GM21526 (cell line): ENCODE results near the gene ARHGAP31.
"Not testable (repeated sequence)": the region's sequence is repeated elsewhere in the genome, so short reads cannot be mapped to it uniquely, and the experiment has no call there.

Source experiments
- ATAC-seq: cut with Tn5 transposase; IDR thresholded peaks from one replicate; pipeline ENCODE4 v1.9.1; 2021; ENCODE audit warnings: moderate library complexity; ENCODE audit not compliant: unreplicated experiment, low FRiP score

ARHGAP31 gene

DNA sequence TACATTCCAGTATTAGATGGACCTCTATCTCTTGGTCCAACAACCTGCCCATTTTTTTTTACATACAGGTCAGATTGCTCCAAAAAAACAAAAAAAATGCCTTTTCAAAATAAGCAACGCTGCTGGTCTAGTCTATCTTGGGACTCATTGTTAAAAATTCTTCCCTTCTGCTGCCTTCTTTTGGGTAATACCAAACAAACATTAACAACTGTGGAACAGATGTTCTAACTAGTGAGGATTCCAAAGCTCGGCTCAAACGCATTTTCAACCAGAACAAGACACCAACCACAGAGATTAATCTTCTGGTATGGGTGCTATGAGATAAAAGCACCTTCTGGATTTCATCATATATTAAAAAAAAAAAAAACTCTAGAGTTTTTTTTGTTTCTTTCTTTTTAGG is 24.7 kb downstream of the ARHGAP31 start:
- no peak for ATAC-seq

DNA sequence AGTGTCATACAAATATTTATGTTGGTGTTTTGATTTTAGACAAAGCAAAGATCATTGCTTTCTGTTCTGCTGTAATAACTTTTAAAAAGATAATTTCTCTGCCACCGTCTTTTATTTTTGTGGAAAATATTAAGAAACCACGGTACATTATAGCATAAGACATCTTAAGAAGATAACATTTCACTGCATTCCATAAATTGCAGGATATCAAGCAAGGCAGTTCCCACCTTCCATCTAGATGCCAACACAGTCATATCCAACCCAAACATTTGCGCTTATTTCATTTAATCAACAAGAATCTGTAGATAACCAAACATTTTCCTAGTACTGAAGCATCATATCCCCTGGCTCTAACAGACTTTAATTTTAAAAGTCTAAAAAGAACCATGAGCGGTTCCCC is 25.1 kb downstream of the ARHGAP31 start:
- ATAC-seq, result no peak

GRCh38 chr3:119320785-119321184 is 26.6 kb downstream of the ARHGAP31 start:
- ATAC-seq, result not testable (repeated sequence)

GRCh38 chr3:119322021-119322834 is 28.0 kb downstream of the ARHGAP31 start:
- peak; percentile 34 for ATAC-seq

DNA sequence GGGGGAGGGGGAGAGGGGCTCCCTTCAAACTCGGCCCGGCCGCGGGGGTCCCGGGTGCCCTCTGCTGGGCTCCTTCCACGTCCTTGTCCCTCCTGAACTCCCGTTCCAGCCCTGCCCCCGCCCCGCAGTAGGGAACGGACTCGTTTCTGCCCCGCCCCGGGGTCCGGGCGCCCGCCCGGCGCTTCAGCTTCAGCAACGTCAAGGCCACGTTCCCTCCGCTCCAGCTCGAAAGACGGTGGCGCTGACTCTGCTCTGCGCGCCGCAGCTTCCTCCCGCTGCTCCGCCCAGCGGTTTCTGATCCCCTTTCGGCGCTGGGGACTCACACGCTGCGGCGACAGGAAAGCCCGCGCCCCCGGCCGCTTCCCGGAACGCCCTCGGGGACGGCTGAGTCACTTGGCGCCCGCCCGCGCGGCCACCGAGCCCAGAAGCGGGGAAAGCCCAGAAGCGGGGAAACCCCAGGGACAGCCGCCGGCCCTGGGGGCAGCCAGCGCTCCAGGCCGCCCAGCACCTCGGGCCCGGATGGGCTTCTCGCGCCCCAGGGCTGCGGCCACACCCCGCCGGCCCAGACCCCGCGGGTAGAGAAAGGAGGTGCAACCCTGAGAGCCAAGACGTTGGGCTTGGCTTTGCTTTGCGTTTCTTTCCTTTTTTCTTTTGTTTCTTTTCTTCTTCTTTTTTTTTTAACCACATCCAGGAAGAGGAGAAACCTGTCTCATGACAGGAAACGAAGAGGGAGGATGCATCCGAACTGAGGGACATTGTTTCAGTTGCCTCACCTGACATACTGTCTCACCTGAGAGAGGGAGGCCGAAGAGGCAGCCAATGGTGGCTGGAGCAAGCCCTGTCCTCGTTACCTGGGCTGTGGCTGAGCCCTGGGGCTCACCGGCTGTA is 28.9 kb downstream of the ARHGAP31 start:
- peak; percentile 88 for ATAC-seq

GRCh38 chr3:119323723-119324085 is 29.5 kb downstream of the ARHGAP31 start:
- ATAC-seq, result no peak

GRCh38 chr3:119324899-119325298 is 30.7 kb downstream of the ARHGAP31 start:
- no peak for ATAC-seq

DNA sequence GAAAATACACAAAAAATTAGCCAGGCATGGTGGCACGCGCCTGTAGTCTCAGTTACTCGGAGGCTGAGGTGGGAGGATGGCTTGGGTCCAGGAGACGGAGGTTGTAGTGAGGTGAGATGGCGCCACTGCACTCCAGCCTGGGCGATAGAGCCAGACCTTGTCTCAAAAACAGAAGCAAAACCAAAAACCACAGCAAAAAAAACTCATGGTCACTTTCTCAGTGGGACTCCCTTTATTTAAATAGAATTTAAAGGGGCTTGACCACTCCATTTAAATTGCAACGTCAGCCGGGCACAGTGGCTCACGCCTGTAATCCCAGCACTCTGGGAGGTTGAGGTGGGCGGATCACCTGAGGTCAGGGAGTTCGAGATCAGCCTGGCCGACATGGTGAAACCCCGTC is 32.8 kb downstream of the ARHGAP31 start:
- no peak for ATAC-seq

DNA sequence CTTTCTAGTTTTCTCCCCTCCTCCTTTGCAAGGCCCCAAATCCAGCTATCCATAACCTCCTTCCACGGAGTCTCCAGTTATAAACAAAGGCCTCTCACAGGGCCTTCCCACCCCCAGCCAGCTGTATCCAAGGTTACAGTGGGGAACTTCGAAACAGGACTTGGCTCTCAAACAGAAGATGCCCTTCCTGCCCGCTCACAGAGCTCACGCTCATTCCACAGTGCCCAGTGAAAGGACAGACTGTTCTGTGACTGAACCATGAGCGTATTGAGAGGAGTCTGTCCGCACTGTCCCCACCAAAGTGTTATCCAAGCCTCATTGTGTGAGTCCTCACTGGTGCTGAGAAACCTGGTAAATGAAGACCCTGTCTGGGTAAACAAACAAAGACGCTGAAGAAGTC is 35.4 kb downstream of the ARHGAP31 start:
- ATAC-seq, result no peak

DNA sequence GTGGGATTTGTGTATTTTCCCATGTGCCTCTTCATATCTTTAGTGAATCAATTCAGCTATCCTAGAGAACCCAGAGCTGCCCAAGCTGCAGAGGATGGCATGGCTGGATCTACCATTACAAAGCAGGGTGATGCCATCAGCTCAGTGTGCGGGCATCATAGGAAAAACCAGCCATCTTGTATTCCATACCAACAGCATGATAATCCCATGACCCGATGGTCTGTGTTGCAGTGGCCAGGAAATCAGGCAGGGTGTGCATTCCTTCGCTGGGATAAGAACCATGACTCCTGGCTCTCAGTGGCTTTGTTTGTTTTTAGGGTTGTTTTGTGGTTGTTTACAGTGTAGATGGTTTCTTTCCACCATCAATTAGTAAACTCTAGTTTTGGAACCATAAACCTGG is 36.0 kb downstream of the ARHGAP31 start:
- no peak for ATAC-seq

GRCh38 chr3:119330858-119331257 is 36.7 kb downstream of the ARHGAP31 start:
- no peak for ATAC-seq

GRCh38 chr3:119331661-119332060 is 37.5 kb downstream of the ARHGAP31 start:
- no peak for ATAC-seq

- ATAC-seq, result no peak
Observed at GRCh38 chr3:119333773-119334509, 39.8 kb downstream of the ARHGAP31 start.

DNA sequence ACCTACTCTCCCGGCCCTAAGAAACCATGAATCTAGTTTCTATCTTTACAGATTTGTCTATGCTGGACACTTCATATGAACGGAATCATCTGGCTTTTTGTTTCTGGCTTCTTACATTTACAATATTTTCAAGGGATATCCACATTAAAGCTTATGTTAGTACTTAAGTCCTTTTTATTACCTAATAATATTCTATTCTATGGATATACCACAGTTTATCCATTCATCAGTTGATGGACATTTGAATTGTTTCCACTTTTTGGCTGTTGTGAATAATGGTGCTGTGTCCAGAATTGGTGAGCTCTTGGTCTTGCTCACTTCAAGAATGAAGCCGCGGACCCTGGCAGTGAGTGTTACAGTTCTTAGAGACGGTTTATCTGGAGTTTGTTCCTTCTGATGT is 42.6 kb downstream of the ARHGAP31 start:
- no peak for ATAC-seq

GRCh38 chr3:119337407-119337806 is 43.2 kb downstream of the ARHGAP31 start:
- not testable (repeated sequence) for ATAC-seq

DNA sequence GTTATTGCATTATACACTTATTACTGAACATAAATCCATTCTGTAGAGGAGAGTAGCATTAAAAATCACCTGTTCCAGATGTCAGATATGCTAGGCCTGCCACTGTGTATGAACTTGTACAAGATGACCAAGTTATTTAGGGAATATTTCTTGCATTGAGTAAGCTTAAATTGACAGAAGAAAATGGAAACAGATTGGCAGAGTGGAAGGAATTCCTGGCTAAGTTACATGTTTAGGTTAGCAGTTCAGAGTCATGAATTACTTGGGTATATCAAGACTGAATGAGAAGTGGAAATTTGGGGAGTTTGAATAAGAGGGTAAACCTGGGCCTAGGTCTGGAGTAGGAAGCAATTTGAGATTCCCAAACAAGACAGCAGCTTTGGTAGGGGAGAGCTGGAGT is 44.6 kb downstream of the ARHGAP31 start:
- no peak for ATAC-seq

DNA sequence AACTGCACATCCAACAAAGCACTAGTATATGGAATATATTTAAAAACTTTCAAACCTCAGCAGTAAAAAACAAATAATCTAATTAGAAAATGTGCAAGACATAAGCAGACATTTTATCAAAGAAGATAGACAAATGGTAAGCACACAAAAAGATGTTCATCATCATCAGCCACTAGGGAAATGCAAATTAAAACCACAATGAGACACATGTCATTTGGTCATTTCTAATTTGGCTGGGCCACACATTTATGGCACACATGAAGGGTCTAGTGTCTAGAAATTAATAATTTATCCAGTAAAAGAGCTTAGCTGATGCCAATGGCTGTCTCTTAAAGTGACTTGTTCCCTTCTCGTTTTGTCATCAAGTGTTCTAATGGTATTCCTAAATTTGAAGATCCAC is 45.8 kb downstream of the ARHGAP31 start:
- no peak for ATAC-seq

DNA sequence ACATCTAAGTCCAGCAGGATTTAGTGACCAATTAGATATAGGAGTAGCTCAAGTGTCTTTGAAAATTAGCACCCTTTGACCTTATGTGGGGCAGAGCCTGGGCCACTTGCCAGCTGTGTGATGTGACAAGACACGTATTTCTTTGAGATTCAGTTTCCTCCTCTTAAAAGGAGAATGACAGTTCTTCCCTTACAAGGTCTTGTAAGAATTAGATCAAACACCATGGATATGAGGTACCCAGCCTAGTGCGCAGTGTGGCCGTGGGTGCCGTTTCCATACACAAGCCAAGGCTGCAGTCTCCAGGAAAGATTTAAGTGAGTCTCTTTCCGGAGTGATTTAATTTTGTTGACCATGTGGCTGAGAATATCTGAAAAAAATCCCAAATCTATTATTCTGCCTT is 46.3 kb downstream of the ARHGAP31 start:
- ATAC-seq, result no peak

GRCh38 chr3:119342176-119342575 is 48.0 kb downstream of the ARHGAP31 start:
- no peak for ATAC-seq

GRCh38 chr3:119343719-119344118 is 49.5 kb downstream of the ARHGAP31 start:
- peak; percentile 79 for ATAC-seq

GRCh38 chr3:119346076-119346496 is 51.9 kb downstream of the ARHGAP31 start:
- no peak for ATAC-seq
